ENCODE data around the gene ZAP70.
A peak's percentile ranks its signal among the peaks of the same experiment; 100 is the strongest.

Gene ZAP70

GRCh38 chr2:97739893-97740245, 26.5 kb downstream of the ZAP70 start:
- Mint-ChIP-seq H3K4me3 (no peak overlapping the region), H3K9me3 (peaks cover 3% of the 10 kb centered on the region), H3K4me1 (peaks cover 42% of the 10 kb centered on the region), H3K27me3 (ENCODE audit: low read depth, poor library complexity) (peaks cover 7% of the 10 kb centered on the region), H3K36me3 (ENCODE audit: low read depth) (peaks cover 13% of the 10 kb centered on the region), H3K27ac (no peak overlapping the region)
- no peak for TF ChIP-seq CTCF (IDR thresholded peaks at IDR 0.05)
- no peak for DNase-seq

GRCh38 chr2:97740590-97741182, 27.3 kb downstream of the ZAP70 start:
- no peak overlapping the region for H3K27ac Mint-ChIP-seq
- peak; percentile 71 for DNase-seq
- H3K4me3 Mint-ChIP-seq: no peak overlapping the region
- peak; percentile 74 for TF ChIP-seq CTCF (IDR thresholded peaks at IDR 0.05)
- H3K9me3 Mint-ChIP-seq: peaks cover 3% of the 10 kb centered on the region
- H3K4me1 Mint-ChIP-seq: peaks cover 49% of the 10 kb centered on the region
- peaks cover 13% of the 10 kb centered on the region for H3K36me3 Mint-ChIP-seq (ENCODE audit: low read depth)
- peaks cover 7% of the 10 kb centered on the region for H3K27me3 Mint-ChIP-seq (ENCODE audit: low read depth, poor library complexity)

GRCh38 chr2:97741251-97741650, 27.9 kb downstream of the ZAP70 start:
- Mint-ChIP-seq H3K4me1 (peaks cover 55% of the 10 kb centered on the region), H3K27me3 (ENCODE audit: low read depth, poor library complexity) (peaks cover 7% of the 10 kb centered on the region), H3K4me3 (no peak overlapping the region), H3K27ac (no peak overlapping the region), H3K36me3 (ENCODE audit: low read depth) (peaks cover 13% of the 10 kb centered on the region), H3K9me3 (peaks cover 3% of the 10 kb centered on the region)
- DNase-seq: no peak
- TF ChIP-seq CTCF (IDR thresholded peaks at IDR 0.05): no peak

GRCh38 chr2:97741686-97742085, 28.3 kb downstream of the ZAP70 start:
- DNase-seq: no peak
- TF ChIP-seq CTCF (IDR thresholded peaks at IDR 0.05): no peak
- Mint-ChIP-seq H3K4me1 (peaks cover 59% of the 10 kb centered on the region), H3K4me3 (no peak overlapping the region), H3K27ac (no peak overlapping the region), H3K9me3 (peaks cover 3% of the 10 kb centered on the region), H3K36me3 (ENCODE audit: low read depth) (peaks cover 13% of the 10 kb centered on the region), H3K27me3 (ENCODE audit: low read depth, poor library complexity) (peaks cover 7% of the 10 kb centered on the region)

- peaks cover 3% of the 10 kb centered on the region for H3K9me3 Mint-ChIP-seq
- TF ChIP-seq CTCF (IDR thresholded peaks at IDR 0.05): no peak
- peak overlapping the region; percentile 57 for H3K27ac Mint-ChIP-seq
- no peak overlapping the region for H3K4me3 Mint-ChIP-seq
- H3K4me1 Mint-ChIP-seq: peaks cover 65% of the 10 kb centered on the region
- H3K27me3 Mint-ChIP-seq (ENCODE audit: low read depth, poor library complexity): peaks cover 7% of the 10 kb centered on the region
- peaks cover 13% of the 10 kb centered on the region for H3K36me3 Mint-ChIP-seq (ENCODE audit: low read depth)
- DNase-seq: no peak
Observed at GRCh38 chr2:97742381-97742847, 29.0 kb downstream of the ZAP70 start.

- no peak overlapping the region for H3K4me3 Mint-ChIP-seq
- H3K27ac Mint-ChIP-seq: peak overlapping the region; percentile 57
- peaks cover 7% of the 10 kb centered on the region for H3K27me3 Mint-ChIP-seq (ENCODE audit: low read depth, poor library complexity)
- DNase-seq: no peak
- peaks cover 3% of the 10 kb centered on the region for H3K9me3 Mint-ChIP-seq
- H3K4me1 Mint-ChIP-seq: peaks cover 78% of the 10 kb centered on the region
- TF ChIP-seq CTCF (IDR thresholded peaks at IDR 0.05): no peak
- H3K36me3 Mint-ChIP-seq (ENCODE audit: low read depth): peaks cover 13% of the 10 kb centered on the region
Observed at GRCh38 chr2:97743913-97744312, 30.5 kb downstream of the ZAP70 start.
